C1 segment of cervical spinal cord (tissue), 14 donors: Measurements from ENCODE around the gene KMT2B.
"Not testable (repeated sequence)": the region's sequence is repeated elsewhere in the genome, so short reads cannot be mapped to it uniquely, and the experiment has no call there.

Experiments used
- DNase-seq, 14 donors: peaks; one replicate each; lab custom pipeline; 2025; lab: John Stamatoyannopoulos, UW

Gene KMT2B, protein sequence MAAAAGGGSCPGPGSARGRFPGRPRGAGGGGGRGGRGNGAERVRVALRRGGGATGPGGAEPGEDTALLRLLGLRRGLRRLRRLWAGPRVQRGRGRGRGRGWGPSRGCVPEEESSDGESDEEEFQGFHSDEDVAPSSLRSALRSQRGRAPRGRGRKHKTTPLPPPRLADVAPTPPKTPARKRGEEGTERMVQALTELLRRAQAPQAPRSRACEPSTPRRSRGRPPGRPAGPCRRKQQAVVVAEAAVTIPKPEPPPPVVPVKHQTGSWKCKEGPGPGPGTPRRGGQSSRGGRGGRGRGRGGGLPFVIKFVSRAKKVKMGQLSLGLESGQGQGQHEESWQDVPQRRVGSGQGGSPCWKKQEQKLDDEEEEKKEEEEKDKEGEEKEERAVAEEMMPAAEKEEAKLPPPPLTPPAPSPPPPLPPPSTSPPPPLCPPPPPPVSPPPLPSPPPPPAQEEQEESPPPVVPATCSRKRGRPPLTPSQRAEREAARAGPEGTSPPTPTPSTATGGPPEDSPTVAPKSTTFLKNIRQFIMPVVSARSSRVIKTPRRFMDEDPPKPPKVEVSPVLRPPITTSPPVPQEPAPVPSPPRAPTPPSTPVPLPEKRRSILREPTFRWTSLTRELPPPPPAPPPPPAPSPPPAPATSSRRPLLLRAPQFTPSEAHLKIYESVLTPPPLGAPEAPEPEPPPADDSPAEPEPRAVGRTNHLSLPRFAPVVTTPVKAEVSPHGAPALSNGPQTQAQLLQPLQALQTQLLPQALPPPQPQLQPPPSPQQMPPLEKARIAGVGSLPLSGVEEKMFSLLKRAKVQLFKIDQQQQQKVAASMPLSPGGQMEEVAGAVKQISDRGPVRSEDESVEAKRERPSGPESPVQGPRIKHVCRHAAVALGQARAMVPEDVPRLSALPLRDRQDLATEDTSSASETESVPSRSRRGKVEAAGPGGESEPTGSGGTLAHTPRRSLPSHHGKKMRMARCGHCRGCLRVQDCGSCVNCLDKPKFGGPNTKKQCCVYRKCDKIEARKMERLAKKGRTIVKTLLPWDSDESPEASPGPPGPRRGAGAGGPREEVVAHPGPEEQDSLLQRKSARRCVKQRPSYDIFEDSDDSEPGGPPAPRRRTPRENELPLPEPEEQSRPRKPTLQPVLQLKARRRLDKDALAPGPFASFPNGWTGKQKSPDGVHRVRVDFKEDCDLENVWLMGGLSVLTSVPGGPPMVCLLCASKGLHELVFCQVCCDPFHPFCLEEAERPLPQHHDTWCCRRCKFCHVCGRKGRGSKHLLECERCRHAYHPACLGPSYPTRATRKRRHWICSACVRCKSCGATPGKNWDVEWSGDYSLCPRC (N-terminal part only)

DNA sequence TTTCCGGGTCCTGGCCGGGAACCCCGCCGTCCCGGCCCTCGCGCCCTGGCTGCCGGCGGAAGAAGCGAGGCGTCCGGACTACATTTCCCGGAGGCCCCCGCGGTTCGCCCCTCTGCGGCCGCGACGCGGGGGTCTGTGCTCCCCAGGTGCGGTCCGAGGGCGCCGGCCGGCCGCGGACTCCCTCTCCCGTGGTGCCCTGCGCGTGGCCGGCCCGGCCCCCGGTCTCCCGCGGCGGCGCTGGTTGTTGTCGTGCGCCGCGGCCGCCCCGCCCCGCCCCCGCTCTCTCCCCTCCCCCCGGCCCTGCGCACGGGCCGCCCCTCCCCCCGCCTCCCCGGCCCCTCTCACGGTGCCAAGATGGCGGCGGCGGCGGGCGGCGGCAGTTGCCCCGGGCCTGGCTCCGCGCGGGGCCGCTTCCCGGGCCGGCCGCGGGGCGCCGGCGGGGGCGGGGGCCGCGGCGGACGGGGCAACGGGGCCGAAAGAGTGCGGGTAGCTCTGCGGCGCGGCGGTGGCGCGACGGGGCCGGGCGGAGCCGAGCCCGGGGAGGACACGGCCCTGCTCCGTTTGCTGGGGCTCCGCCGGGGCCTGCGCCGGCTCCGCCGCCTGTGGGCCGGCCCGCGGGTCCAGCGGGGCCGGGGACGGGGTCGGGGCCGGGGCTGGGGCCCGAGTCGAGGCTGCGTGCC lies at the start of gene KMT2B:
Gene KMT2B (plus strand): TSS at position 339 of the 680 bp plus-strand sequence. CDS start 16 bp downstream, at position 355.
- DNase-seq: peak in 11 of 14 donors; percentile 33 to 97 (median 91)

DNA sequence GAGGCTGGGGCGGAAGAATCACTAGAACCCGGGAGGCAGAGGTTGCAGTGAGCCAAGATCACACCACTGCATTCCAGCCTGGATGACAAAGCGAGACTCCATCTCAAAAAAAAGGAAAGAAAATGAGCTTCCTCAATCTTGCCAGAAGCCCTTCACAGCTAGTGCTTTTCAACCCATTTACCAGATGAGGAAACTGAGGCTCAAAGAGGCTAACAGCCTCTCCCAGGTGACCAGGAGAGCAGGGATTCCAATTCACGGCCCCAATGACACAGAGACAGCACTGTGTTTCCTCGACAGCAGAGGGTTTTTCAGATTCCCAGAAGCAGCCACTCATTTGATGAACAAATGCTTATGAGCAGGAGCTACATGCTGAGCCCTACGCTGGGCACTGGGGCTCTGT lies 48.2 kb upstream of the KMT2B start:
- no peak for DNase-seq

DNA sequence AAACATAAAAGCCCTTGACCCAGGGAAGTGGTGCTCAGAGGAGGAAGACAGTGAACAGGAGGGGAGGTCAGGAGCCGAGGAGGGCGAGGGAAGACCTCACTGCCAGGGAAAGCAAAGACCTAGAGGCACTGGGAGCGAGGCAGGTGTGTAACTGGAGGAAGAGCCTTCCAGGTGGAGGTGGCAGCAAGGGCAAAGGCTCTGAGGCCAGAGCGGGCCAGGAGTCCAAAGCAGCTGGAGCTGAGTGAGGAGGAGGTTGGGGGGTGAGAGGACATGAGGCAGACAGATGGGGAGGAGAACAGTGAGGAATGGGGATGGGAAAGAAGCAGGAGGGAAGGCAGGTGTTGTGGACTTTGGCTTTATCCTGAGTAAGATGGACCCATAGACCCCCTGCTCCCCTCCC lies 47.8 kb upstream of the KMT2B start:
- DNase-seq: no peak

DNA sequence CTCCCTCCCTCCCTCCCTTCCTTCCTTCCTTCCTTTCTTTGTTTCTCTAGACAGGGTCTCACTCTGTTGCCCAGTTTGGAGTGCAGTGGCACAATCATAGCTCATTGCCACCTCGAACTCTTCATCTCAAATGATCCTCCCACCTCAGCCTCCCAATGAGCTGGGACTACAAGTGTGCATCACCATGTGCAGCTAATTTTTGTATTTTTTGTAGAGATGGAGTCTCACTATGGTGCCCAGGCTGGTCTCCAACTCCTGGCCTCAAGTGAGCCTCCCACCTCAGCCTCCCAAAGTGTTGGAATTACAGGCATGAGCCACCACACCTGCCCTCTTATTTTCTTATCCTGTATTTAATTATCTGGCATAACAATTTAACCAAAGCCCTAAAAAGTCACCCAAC lies 47.1 kb upstream of the KMT2B start:
- no peak for DNase-seq

DNA sequence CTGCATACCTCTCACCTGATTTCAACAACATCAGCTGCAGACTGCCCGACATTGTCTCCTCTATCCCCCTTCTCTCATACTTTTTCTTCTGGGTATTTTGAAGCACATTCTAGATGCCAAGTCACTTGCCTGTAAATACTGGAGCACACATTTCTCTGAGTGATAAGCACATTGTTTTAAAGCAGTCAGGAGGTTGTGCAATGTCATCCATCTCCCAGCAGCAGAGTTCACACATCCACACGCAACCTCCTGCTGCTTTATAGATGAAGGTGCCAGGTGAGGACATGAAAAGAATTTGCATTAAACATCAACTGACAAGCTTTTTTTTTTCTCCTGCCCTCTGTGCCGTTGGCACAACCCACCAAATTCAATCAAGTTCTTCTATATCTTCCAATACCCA lies 46.0 kb upstream of the KMT2B start:
- DNase-seq: no peak

DNA sequence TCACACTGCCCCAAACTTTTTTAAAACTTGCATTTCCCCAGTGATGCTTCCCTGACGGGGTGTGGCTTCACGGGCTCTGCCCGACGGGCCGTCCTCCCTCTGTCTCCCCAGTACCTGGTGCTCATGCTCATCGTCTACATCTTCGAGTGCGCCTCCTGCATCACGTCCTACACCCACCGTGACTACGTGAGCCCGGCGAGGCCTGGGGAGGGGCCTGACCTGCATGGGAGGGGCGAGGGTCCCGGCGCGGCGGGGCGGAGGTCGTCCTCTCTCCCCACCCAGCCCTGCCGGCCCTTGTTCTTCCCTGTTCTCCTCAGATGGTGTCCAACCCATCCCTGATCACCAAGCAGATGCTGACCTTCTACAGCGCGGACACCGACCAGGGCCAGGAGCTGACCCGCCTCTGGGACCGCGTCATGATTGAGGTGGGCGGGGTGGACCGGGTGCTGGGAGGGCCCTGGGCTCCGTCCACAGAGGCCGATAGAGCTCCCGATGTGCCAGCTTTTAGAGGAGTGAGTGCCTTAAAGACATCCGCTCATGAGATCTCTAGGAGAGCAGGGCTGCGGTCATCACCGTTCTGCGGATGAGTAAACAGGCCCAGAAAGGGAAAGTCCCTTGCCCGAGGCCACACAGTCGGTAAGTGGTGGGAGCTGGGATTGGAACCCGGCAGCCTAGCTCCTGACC lies 44.5 kb upstream of the KMT2B start:
- no peak for DNase-seq

DNA sequence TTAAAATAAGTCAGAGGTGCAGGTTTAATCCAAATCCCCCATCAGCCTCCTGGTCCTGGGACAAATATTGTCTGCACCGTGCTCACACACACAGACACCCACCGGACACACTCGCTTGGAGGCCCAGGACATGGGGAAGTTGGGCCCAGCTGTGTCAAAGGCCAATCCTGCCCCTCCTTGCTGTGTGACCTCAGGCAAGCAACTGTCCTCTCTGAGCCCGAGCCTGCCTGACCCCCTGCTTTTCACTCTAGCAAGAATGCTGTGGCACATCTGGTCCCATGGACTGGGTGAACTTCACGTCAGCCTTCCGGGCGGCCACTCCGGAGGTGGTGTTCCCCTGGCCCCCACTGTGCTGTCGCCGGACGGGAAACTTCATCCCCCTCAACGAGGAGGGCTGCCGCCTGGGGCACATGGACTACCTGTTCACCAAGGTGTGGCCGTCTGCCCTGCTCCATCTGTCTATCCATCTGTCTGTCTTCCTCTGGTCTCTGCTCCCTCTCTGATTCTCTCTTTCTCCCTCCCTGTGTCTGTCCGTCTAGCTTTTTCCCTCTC lies 42.1 kb upstream of the KMT2B start:
- no peak for DNase-seq

DNA sequence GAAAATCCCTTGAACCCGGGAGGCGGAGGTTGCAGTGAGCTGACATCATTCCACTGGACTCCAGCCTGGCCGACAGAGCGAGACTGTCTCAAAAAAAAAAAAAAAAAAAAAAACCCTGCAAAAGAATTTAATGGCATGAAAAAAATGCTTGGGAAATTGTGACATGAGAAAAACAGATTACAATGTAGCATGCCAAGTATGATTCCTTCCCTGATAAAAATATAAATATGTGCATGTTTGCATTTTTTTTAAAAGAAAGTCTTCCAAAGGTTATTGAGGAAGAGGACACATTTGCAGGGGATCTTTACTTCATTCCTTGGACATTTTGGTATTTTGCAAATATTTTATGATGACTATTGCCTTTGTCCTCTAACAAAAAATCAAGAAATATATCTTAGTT lies 28.0 kb upstream of the KMT2B start:
- DNase-seq: no peak

DNA sequence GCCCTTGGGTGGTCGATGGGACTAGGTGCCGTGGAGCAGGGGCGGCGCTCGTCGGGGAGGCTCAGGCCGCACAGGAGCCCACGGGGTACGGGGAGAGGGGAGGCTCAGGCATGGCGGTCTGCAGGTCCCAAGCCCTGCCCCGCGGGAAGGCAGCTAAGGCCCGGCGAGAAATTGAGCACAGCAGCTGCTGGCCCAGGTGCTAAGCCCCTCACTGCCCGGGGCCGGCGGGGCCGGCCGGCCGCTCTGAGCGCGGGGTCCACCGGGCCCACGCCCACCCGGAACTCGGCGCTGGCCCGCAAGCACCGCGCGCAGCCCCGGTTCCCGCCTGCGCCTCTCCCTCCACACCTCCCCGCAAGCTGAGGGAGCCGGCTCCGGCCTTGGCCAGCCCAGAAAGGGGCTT lies 26.7 kb upstream of the KMT2B start:
- DNase-seq: not testable (repeated sequence)

DNA sequence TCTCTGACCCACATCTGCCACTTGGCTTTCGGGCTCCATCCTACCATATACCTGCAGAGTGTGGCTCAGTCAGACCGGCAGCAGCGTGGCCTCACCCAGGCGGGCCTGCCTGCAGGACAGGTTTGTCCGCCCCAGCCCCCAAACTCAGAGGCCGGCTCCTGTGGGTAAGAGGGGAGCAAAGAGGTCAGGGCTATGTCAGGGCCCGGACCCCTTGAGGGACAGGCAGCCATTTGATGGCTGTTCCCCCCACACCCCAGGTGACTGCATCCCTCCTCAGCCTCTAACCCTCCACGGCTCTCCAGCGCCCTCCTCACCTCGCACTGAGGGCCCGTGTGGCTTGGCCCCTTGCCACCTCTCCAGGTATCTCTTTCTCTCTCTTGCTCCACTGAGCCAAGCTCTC lies 25.8 kb upstream of the KMT2B start:
- no peak for DNase-seq

DNA sequence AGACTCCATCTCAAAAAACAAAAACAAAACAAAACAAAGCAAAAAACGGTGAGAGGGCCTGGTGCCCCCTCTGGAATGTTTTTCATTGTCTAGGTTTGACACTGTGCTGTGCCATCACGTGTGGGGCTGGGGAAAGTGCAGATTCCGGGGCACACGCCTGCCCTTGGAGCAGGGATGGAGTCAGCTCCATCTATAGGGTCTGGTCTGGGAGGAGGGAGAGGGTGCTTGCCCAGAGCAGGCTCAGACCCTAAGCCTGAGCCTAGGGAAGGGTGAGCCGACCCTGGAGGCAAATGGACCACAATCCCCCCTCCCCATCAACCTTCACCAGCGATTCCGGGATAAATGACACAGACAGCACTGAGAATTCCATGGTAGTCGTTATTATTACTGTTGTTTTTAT lies 24.4 kb upstream of the KMT2B start:
- no peak for DNase-seq

DNA sequence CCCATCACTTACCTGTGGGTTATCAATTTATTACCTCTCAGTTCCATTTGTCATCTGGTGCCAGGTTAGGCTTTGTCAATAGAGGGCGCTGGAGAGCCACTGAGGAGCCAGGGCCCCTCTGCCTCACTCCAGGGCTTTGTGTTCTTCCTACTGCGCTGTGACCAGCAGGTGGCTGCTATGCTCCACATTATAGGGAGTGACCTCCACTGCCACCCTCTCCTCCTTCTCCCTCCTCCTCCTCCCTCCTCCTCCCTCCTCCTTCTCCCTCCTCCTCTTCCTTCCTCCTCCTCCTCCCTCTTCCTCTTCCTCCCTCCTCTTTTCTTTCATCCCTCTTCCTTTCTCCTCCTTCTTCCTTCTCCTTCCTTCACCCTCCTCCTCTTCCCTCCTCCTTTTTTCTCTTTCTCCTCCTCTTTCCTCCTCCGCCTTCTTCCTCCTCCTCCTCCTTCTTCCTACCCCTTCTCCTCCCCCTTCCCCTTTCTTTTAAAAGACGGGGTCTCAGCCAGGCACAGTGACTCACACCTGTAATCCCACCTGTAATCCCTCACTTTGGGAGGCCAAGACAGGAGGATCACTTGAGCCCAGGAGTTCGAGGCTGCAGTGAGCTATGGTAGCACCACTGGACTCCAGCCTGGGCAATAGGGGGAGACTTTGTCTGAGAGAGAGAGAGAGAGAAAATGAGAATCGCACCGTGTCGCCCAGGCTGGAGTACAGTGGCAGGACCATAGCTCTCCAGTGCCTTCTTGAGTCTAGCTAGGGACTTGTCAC lies 23.8 kb upstream of the KMT2B start:
- peak in 13 of 14 donors; percentile 8 to 83 (median 61) for DNase-seq

DNA sequence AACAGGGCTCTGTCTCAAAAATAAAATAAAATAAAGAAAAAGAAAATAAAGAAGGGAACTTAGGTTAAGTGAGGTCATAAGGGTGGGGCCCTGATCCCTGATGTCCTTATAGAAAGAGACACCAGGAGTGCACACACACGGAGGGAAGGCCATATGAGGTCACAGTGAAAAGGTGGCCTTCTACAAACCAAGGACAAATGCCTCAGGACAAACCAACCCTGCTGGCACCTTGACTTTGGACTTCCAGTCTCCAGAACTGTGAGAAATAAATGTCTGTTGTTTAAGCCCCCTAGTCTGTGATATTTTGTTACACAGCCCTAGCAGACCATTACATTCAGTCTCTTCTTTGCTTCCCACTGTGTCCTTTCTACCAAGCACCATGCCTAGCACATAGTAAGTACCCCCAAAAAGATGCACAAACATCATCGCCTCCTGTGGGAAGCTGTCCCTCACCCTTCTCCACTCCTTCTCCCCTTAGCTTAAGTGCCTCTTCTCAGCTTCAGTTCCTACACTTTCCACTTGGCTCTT lies 21.8 kb upstream of the KMT2B start:
- no peak for DNase-seq

DNA sequence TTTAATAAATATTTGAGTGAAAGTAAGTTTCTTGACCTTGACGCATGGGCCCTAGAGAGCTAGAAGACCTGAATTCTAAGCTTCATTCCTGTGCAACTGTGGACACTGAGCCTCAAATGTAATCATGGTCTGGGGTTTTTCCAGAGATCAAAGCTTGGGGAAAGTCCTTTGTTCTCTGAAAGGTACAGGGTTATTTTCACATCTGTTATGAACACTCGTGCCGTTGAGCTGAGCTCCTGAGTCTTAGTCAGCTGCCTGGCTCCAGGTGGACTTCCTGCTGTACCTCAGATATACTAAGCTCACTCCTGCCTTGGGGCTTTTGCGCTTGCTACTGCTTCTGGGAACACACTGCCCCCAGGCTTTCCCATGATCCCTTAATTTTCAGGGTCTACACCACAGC lies 21.0 kb upstream of the KMT2B start:
- DNase-seq: no peak

DNA sequence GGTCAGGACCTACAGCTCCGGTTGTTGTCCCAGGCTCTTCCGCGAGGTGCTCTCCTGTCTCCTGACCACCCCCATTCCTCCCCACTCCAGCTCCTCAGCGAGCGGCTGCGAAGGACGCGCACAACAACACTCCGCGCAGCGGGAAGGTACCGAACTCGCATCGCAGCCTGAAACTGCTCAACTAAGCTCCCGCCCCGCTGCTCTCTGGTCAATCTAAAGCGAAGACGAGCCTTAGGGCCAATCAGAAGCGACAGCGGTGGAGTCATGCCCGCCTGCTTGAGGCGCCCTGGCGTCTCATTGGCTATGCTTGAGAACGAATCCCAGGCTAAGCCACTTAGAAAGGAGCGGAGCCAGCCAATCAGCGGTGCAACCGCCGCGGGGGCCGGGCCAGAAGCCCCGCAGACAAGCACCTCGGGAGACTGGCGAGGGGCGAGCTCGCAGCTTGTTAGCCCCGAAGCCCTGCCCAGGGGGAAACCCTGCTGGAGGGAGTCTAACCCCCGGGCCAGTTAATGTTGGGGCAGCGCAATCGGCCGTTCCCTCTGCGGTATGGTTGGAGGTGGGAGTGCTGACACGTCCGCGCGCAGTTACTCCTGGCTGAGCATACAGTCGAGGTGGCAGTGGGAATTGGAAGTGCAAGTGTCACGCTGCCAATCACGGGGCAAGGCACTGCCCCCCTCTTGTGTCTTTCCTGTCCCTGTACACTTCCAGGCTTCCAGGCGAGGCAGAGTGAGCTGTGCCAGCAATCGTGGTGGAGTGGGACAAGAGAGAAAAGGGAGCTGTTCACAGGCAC lies 15.4 kb upstream of the KMT2B start:
- DNase-seq: peak; percentile 64 to 99 (median 92)

DNA sequence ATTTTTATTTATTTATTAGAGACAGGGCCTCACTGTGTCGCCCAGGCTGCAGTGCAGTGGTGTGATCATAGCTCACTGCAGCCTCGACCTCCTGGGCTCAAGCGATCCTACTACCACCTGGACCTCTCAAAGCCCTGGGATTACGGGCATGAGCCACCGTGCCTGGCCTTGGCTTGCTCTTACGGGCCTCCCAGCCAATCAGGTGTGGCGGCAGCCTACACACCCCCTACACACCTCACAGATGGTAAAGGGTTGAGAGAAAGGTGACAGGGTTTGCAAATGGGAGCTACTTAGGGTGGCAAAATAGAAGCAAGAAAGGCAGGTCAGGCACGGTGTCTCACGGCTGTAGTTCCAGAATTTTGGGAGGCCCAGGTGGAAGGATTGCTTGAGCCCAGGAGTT lies 14.5 kb upstream of the KMT2B start:
- no peak for DNase-seq

DNA sequence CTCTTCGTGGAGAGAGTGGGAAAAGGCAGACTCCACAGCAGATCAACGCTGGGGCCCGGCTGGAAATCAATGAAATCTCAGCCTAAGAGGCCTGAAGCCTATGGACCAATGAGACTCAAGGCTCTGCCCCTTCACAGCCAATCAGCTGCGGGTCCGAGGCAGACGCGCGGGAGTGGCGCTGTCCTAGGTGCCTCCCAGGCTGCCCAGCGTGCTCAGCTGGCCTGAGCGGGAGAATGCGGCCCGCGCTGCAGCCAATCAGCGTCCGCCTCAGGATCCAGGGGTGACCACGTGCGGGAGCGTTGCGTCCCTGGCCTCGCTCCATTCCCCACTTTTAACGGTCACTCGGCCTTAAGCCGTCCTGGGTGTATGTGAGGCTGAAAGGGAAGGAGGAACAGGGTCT lies 13.6 kb upstream of the KMT2B start, which contains the start of gene ZBTB32:
Gene ZBTB32 (plus strand): TSS at position 341 of the 400 bp plus-strand sequence. CDS start 10,069 bp downstream, outside the sequence.
- peak in 1 of 14 donors; percentile 14 for DNase-seq

DNA sequence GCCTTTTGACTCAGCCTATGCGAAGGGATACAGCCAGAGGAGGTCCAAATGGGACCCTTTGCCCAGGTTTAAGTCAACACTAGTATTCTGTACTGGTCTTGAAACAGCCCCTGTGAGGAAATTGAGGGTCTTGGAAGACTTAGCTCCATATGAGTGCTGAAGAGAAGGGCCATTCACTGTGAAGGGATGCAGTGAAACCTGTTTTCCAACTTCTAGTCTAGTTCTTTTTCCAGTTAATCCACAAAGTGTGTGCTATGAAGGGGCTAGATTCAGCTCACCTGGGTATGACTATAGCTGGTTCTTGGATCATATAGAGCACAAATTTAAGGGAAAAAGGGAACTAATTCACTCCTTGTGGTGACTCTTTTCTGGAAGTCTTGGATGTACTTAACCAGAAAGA lies 9.4 kb upstream of the KMT2B start:
- DNase-seq: no peak
